COLO668 (cell line): ENCODE data around the gene HOXB2.
A peak's percentile ranks its signal among the peaks of the same experiment; 100 is the strongest.

Experiments
- DNase-seq: peaks from one replicate; lab custom pipeline; 2025; ENCODE audit not compliant: unreplicated experiment; lab: John Stamatoyannopoulos, UW

The HOXB2 gene

GRCh38 chr17:48579471-48579759 is 34.5 kb upstream of the HOXB2 start:
- DNase-seq: no peak

- DNase-seq: peak; percentile 67
These were observed 33.9 kb upstream of the HOXB2 start for GRCh38 chr17:48578616-48579470.

GRCh38 chr17:48577946-48578615 is 33.2 kb upstream of the HOXB2 start, which contains the start of gene HOXB4:
HOXB4 (minus strand) TSS chr17:48578350; CDS start chr17:48578319, 31 bp downstream.
- peak; percentile 71 for DNase-seq

- peak; percentile 30 for DNase-seq
These were observed 32.5 kb upstream of the HOXB2 start for GRCh38 chr17:48577330-48577945.

GRCh38 chr17:48576479-48577309 is 31.8 kb upstream of the HOXB2 start:
- DNase-seq: peak; percentile 34

GRCh38 chr17:48575673-48576478 is 31.0 kb upstream of the HOXB2 start:
- peak; percentile 13 for DNase-seq

- no peak for DNase-seq
These were observed 30.2 kb upstream of the HOXB2 start for GRCh38 chr17:48575066-48575582.

- no peak for DNase-seq
These were observed 29.7 kb upstream of the HOXB2 start for GRCh38 chr17:48574505-48575065.

- DNase-seq: no peak
These were observed 27.0 kb upstream of the HOXB2 start for GRCh38 chr17:48571826-48572417.

- no peak for DNase-seq
These were observed 26.3 kb upstream of the HOXB2 start for GRCh38 chr17:48571024-48571818.

- no peak for DNase-seq
These were observed 25.6 kb upstream of the HOXB2 start for GRCh38 chr17:48570325-48571023.

GRCh38 chr17:48569674-48570324 is 24.9 kb upstream of the HOXB2 start:
- DNase-seq: no peak

- no peak for DNase-seq
These were observed 24.3 kb upstream of the HOXB2 start for GRCh38 chr17:48569240-48569582.

GRCh38 chr17:48568499-48569239 is 23.8 kb upstream of the HOXB2 start:
- DNase-seq: no peak

- no peak for DNase-seq
These were observed 22.9 kb upstream of the HOXB2 start for GRCh38 chr17:48567646-48568354.

GRCh38 chr17:48567209-48567608 is 22.3 kb upstream of the HOXB2 start:
- DNase-seq: peak; percentile 56
